ENCODE results near the gene UBE2Q1. TPM values are rescaled to one million over a fixed set of nuclear protein-coding genes. Genes with fewer than 3 reads are reported as not detected.

The UBE2Q1 gene
- polyA plus RNA-seq, 1 donor (not counting 4 experiments of a cell fraction or from before 2014, with no cell fraction given), result 17.6 TPM

DNA sequence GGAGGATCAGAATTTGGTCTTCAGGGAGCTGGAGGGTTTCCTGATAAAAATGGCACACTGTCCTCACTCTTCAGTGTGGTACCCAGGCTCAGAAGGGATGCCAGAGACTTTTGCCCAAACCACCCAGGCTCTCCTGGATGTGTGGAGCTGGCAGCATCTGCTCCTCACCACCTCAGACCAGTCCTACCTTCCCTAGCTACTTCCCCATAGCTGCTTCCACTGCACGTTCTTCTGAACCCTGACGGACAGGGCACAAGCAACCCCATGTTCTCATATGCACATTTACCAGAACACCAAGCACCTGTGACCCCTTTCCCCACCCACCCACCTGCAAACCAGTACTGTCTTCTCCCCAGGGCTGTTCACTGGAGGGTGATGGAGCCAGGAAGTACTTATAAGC, 44.9 kb upstream of the UBE2Q1 start:
- peaks cover 22 to 36% of the 10 kb centered on the region in 2 experiments for H3K36me3 ChIP-seq (ENCODE audit: control insufficient read depth in 2 of 2, extremely low read depth in 1 of 2, insufficient read depth in 2 of 2, low read length in 2 of 2)
- no peak overlapping the region for H3K4me3 ChIP-seq (ENCODE audit: control insufficient read depth in 2 of 3, extremely low read depth in 1 of 3, insufficient read depth in 2 of 3, low read depth in 1 of 3, low read length in 3 of 3)
- no peaks in the 10 kb centered on the region for H3K9me3 ChIP-seq (ENCODE audit: control insufficient read depth, low read depth, low read length)
- FAIRE-seq (no peak), DNase-seq (ENCODE audit: low read depth, low spot score) (no peak)
- no peak for TF ChIP-seq CTCF (optimal IDR thresholded peaks at IDR 0.05 in 1 of 3, IDR thresholded peaks at IDR 0.05 in 1 of 3, conservative IDR thresholded peaks at IDR 0.05 in 1 of 3; ENCODE audit: extremely low read depth in 1 of 3, insufficient read depth in 2 of 3, low read length in 3 of 3)
- TF ChIP-seq EZH2 (IDR thresholded peaks at IDR 0.05; ENCODE audit: low read length), result no peak
- no peak overlapping the region for H3K27ac ChIP-seq (ENCODE audit: control insufficient read depth, insufficient read depth, low read length)
- dilution Hi-C loops (cut with MboI; ENCODE audit: extremely low pct_ligation_motif_present, low sequenced_read_pairs), result no loop called here
- H2AFZ ChIP-seq (ENCODE audit: control insufficient read depth, low read length), result no peak overlapping the region
- H3K27me3 ChIP-seq (ENCODE audit: control insufficient read depth, extremely low read depth, insufficient read depth, low read length), result no peaks in the 10 kb centered on the region
- H3K9ac ChIP-seq (ENCODE audit: control insufficient read depth, extremely low read depth, insufficient read depth, low read length), result no peak overlapping the region
- no peaks in the 10 kb centered on the region for H3K9me1 ChIP-seq (ENCODE audit: control insufficient read depth, extremely low read depth, insufficient read depth, low read length)
- peaks cover 9% of the 10 kb centered on the region for H4K20me1 ChIP-seq (ENCODE audit: control insufficient read depth, extremely low read depth, insufficient read depth, low read length)
- H3K4me1 ChIP-seq (ENCODE audit: control insufficient read depth, extremely low read depth, insufficient read depth, low read length), result peaks cover 9% of the 10 kb centered on the region
- H3K79me2 ChIP-seq (ENCODE audit: control insufficient read depth, insufficient read depth, low read length), result peaks cover 87% of the 10 kb centered on the region
- H3K4me2 ChIP-seq (ENCODE audit: control insufficient read depth, extremely low read depth, insufficient read depth, low read depth, low read length), result no peak overlapping the region

DNA sequence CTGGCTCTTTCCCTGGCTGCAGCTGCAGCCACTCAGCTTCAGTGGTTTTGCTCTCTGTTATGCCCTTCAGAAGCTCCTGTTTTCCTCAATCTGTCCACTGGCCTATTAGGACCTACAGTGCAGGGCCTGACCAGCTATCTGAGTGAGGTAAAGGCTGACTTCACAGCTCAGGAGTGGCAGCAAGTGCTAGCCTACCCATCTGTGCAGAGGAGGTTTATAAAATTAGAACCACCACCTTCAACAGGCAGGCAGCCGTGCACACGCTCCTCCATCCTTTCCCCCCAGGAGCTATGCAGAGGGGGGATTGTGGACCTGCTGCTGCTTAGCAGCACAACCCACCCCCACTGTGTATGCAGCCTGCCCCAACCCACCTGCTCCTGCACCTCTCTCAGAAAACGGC, 41.2 kb upstream of the UBE2Q1 start:
- Histone ChIP-seq H3K27me3 (ENCODE audit: control insufficient read depth, extremely low read depth, insufficient read depth, low read length) (no peaks in the 10 kb centered on the region), H3K27ac (ENCODE audit: control insufficient read depth, insufficient read depth, low read length) (no peak overlapping the region), H3K9ac (ENCODE audit: control insufficient read depth, extremely low read depth, insufficient read depth, low read length) (no peak overlapping the region), H3K4me3 (ENCODE audit: control insufficient read depth in 2 of 3, extremely low read depth in 1 of 3, insufficient read depth in 2 of 3, low read depth in 1 of 3, low read length in 3 of 3) (no peak overlapping the region), H3K9me1 (ENCODE audit: control insufficient read depth, extremely low read depth, insufficient read depth, low read length) (no peaks in the 10 kb centered on the region), H3K4me2 (ENCODE audit: control insufficient read depth, extremely low read depth, insufficient read depth, low read depth, low read length) (no peak overlapping the region), H3K79me2 (ENCODE audit: control insufficient read depth, insufficient read depth, low read length) (peaks cover 64% of the 10 kb centered on the region), H2AFZ (ENCODE audit: control insufficient read depth, low read length) (no peak overlapping the region), H3K4me1 (ENCODE audit: control insufficient read depth, extremely low read depth, insufficient read depth, low read length) (no peaks in the 10 kb centered on the region), H4K20me1 (ENCODE audit: control insufficient read depth, extremely low read depth, insufficient read depth, low read length) (peaks cover 13% of the 10 kb centered on the region), H3K36me3 (ENCODE audit: control insufficient read depth in 2 of 2, extremely low read depth in 1 of 2, insufficient read depth in 2 of 2, low read length in 2 of 2) (peaks cover 45 to 47% of the 10 kb centered on the region in 2 experiments), H3K9me3 (ENCODE audit: control insufficient read depth, low read depth, low read length) (no peaks in the 10 kb centered on the region)
- DNase-seq (ENCODE audit: low read depth, low spot score) (no peak), FAIRE-seq (no peak)
- TF ChIP-seq EZH2 (IDR thresholded peaks at IDR 0.05; ENCODE audit: low read length), result no peak
- no peak for TF ChIP-seq CTCF (optimal IDR thresholded peaks at IDR 0.05 in 1 of 3, IDR thresholded peaks at IDR 0.05 in 1 of 3, conservative IDR thresholded peaks at IDR 0.05 in 1 of 3; ENCODE audit: extremely low read depth in 1 of 3, insufficient read depth in 2 of 3, low read length in 3 of 3)
- dilution Hi-C loops (cut with MboI; ENCODE audit: extremely low pct_ligation_motif_present, low sequenced_read_pairs), result no loop called here

Measured in keratinocyte (primary cell).